Muscle of arm (tissue), 12 donors: ENCODE data around the gene EVA1B. TPM values are rescaled to one million over a fixed set of nuclear protein-coding genes. Genes with fewer than 3 reads are reported as not detected.

Experiments used
- DNase-seq: peaks from one replicate; pipeline ENCODE4 v3.0.0-alpha.2; 2013
- polyA plus RNA-seq, 12 donors: library from polyadenylated mRNA; unstranded; fragments of 120-200 nt; gene quantifications; one replicate each; pipeline ENCODE4 v1.2.1, GENCODE V29; 2013; ENCODE audit not compliant: insufficient read length in 12 of 12

Gene EVA1B
- polyA plus RNA-seq, 12 donors, result 10.8 to 88.1 (median 23.4) TPM; not detected in 1

GRCh38 chr1:36350659-36351226 is 27.3 kb upstream of the EVA1B start:
- no peak for DNase-seq

- no peak for DNase-seq
Observed at GRCh38 chr1:36349839-36350238, 26.4 kb upstream of the EVA1B start.

GRCh38 chr1:36349241-36349671 is 25.8 kb upstream of the EVA1B start:
- DNase-seq, result no peak

- no peak for DNase-seq
Observed at GRCh38 chr1:36346741-36347370, 23.4 kb upstream of the EVA1B start.

- no peak for DNase-seq
Observed at GRCh38 chr1:36345353-36345752, 21.9 kb upstream of the EVA1B start.

GRCh38 chr1:36344395-36344680 is 20.9 kb upstream of the EVA1B start:
- no peak for DNase-seq

GRCh38 chr1:36343651-36344394 is 20.4 kb upstream of the EVA1B start:
- DNase-seq, result no peak

GRCh38 chr1:36342426-36343185 is 19.2 kb upstream of the EVA1B start:
- DNase-seq, result no peak

GRCh38 chr1:36341626-36342320 is 18.3 kb upstream of the EVA1B start:
- DNase-seq, result no peak

- no peak for DNase-seq
Observed at GRCh38 chr1:36339615-36340014, 16.2 kb upstream of the EVA1B start.

GRCh38 chr1:36339215-36339614 is 15.8 kb upstream of the EVA1B start:
- DNase-seq, result no peak

GRCh38 chr1:36337830-36338229 is 14.4 kb upstream of the EVA1B start:
- no peak for DNase-seq

GRCh38 chr1:36330940-36331339 is 7.5 kb upstream of the EVA1B start:
- no peak for DNase-seq

GRCh38 chr1:36329817-36330216 is 6.4 kb upstream of the EVA1B start:
- DNase-seq, result no peak

GRCh38 chr1:36328713-36329112 is 5.3 kb upstream of the EVA1B start:
- DNase-seq, result no peak

- no peak for DNase-seq
Observed at GRCh38 chr1:36328088-36328480, 4.6 kb upstream of the EVA1B start.

GRCh38 chr1:36327421-36328087 is 4.1 kb upstream of the EVA1B start:
- no peak for DNase-seq

- DNase-seq, result no peak
Observed at GRCh38 chr1:36326499-36326898, 3.1 kb upstream of the EVA1B start.

GRCh38 chr1:36324353-36324703 is 883 bp upstream of the EVA1B start:
- no peak for DNase-seq

GRCh38 chr1:36322786-36323635 is 434 bp downstream of the EVA1B start:
- peak; percentile 66 for DNase-seq
